ENCODE measurements around the gene PKN2.

The PKN2 gene

DNA sequence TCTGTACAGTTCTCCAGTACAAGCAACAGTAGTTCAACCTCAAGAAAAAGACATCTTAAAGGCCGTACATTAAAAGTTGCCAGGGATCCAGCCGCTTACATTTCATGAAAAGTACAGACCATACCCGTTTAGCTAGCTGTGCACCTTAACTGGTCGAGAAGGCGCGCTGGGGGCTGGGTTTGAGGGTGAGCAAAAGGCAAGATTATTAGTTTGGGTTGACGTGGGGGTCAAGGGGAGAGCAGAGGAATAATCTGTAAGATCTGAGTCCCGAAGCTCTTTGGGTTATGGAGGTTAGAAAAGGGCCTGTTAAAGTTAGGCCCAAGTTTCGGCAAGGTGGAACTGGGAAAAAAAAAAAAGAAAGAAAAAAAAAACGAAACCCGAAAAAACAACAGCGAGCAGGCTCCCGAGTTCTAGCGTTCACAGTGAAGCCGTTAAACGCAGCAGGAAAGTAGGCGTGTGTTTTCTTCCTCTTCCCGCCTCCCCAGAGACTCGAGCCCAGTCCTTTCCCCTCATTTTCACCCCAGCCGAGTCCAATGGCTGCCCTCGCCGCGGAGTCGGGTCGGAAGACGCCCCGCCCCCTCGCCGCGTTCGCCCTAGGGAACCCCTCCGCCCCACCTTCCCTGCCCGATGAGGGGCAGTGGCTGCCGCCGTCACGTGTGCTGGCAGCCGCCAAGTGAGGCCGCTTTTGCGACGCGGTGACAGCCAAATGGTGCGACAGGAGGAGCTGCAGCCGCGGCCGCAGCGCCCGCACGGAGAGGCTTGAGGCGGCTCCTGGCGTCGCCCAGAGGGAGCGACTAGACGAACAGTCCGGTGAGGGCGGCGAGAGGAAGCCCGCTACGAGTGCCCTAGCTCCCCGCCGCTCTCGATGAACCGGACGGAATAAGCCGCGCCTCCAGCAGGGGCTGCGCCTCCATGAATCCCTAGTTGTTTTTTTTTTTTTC, at the start of gene PKN2:
PKN2 (plus strand) TSS at position 733 of the 941 bp plus-strand sequence. CDS start 308 bp downstream, outside the sequence.
- peak; percentile 90 to 96 (median 93) for DNase-seq (ENCODE audit: low read depth in 3 of 3)

DNA sequence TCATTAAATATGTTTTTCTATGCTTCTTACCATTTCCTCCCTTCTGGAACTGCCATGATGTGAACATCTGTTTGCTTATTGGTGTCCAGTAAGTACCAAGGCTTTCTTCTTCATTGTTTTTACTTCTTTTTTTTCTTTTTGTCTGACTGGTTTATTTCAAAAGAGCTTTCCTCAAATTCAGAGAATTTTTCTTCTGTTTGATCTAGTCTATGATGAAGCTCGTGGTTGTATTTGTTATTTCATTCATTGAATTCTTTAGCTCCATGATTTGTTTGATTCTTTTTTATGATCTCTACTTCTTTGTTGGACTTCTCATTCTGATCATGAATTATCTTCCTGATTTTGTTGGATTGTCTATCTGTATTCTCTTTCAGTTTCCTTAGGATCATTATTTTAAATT, 49.5 kb upstream of the PKN2 start:
- DNase-seq (ENCODE audit: low read depth in 3 of 3), result no peak

DNA sequence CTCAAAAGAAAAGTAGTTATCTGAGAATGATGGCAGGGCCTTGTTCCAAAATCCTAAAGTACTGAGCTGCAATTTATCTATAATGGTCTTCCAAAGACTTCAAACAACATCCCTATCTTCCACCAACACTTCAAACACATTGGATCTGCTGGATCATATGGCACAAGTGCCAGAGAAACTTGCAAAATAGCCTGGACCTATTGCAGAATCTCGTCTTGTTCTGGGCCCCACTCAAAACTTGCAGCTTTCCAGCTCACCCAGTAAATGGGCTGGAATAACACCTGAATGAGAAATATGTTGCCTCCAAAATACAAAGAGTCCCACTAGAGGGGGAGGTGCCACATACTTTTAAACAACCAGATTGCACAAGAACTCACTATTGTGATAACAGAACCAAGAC, 44.0 kb upstream of the PKN2 start:
- no peak for DNase-seq (ENCODE audit: low read depth in 3 of 3)

DNA sequence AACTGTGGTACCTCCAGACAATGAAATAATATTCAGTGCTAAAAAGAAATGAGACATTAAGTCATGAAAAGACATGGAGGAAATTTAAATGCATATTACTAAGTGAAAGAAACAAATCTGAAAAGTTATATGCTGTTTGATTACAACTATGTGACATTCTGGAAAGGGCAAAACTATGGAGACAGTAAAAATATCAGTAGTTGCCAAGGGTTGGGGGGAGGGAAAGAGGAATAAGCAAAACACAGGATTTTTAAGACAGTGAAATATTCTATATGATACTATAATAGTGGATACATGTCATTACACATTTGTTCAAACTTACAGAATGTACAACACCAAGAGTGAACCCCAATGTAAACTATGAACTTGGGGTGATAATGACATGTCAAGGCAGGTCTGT, 38.2 kb upstream of the PKN2 start:
- no peak for DNase-seq (ENCODE audit: low read depth in 3 of 3)

DNA sequence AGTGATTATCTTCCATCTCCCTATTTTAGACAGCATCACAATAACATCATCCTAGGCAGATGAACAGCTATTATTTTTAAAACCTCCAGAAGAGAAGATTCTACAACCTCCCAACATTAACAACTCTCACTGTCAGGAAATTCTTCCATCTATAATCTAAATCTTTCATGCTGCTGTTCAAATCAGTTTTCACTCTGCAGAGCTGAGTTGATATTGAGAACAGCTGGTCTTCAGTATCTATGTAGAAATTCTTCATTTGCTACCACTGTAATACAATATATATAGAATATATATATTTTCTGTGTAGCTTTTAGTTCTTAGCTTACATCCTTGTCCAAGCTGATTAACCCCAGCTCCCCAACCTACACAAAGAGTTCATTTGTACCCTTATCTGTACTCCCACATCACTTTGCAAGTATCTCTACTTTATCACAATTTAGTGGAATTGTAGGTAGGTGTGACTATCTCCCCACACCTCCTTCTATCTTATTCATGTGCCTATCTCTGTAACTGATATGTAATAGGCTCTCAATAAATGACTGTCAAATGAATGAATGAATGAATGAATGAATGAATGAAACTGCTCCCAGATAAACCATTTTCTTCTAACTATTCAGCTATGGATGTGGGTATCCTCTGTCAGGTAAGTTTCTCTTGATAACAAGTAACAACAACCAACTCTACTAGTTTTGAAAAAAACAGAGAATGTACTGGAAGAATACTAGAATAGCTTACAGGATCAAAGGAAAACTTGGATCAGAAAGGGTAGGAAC, 37.4 kb upstream of the PKN2 start:
- no peak for DNase-seq (ENCODE audit: low read depth in 3 of 3)

DNA sequence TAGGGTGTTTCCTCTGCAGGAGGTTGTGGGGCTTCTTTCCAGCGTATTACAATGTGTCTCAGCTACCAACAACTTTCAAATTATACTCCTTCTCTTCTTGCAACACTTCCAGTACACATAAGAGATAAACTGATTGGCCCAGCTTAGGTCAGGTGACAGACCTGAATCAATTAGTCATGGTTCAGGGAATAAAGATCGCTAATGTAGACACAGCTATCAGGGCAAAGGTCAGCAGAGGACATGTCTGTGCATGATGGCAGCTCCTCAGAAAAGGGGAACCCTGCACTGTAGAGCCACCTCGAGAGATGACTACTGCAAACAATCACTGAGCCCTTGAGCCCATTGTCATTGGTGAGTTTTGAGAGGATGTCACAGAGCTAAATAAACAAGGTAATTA, 36.8 kb upstream of the PKN2 start:
- DNase-seq (ENCODE audit: low read depth in 3 of 3), result no peak

DNA sequence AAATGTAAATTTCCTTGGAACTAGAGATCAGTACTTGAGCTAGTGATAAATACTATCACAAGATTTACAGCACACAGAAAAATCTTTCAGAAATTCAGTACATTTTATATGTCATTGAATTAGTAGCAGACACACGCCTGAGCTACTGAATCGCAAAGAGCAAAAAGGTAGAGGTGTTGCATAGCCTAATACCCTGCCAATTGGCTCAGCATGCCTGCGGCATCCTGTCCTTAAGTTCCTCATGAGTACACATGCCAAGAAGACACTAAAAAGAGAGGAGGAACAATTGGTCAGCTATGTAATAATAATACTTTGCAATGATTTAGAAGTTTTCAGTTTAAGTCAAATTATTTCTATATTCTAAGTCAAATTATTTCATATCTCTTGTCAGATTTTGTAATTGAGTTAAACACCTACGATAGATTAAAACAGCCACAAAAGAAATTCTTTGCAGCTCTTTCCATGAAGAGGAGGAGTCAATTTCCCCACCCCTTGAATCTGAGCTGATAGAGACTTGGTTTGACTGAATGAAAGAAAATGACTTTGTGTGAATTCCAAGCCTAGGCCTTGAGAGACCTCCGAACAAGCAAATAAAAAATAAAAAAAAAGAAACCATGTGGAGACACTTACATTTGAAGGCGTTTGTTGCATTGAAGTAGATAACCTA, 36.2 kb upstream of the PKN2 start:
- no peak for DNase-seq (ENCODE audit: low read depth in 3 of 3)

DNA sequence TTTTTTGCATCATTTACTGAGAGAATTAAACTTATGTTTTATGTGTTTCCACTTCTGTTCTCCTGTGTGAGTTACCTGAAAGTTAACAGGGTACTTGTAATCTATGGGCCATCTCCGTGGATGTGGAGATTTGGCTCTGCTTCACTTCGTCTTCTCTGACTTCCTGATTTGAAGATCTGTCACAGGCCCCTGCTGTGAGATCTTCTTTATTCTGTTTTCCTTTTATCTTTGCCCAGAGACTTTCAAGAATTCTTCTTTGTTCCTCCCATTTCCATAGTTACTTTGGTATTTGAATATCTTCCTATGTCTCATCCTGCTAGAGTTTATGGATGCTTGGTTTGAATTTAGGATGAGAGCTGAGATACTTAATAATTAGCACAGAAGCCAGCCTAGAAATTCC, 35.4 kb upstream of the PKN2 start:
- no peak for DNase-seq (ENCODE audit: low read depth in 3 of 3)

DNA sequence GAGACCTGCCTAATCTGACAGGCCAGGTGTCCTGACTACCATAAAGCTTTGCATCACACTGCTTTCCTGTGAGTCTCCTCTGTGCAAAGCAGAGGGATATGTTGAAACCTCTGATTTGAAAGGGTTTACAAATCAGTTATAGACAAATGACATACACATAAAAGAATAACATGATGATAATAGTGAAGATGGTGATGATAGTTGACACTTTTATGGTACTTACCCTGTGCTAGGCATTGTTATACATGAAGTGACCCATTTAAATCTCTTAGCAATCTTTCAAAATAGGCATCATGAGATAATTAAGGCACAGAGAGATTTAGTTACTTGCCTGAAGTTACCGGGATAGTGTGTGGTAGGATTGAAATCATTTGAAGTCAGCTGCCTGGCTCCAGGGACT, 34.1 kb upstream of the PKN2 start:
- DNase-seq (ENCODE audit: low read depth in 3 of 3), result no peak

DNA sequence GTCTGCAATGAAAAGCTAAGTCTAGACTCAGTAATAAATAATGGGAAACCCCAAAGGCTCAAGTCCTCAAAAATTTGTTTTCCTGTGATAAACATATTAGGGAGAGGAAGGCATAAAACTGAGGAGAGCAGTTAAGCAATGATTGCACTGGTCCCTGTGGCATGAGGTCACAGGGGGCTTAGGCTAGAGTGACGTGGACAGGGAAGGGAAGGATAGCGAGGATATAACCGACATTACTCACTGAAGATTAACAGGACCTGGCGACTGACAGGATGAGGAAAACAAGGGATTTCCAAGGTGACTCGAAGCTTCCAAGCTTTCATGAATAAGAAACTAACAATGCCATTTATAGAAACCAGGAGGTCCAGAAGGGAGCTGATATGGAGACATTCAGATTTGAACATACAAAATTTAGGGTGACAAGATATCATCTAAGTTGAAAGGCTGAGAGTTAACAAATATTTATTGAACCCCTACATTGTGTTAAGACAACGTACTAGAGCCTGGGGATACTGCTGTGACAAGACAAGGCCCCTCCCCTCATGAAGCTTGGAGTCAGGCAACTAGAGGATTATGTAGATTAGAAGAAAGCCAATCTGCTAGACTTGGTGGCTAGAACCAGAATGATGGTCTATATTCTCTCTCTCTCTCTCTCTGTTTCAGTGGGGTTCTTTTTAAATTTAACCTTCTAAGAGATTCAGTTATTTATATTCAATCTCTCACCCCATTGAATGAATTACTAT, 33.2 kb upstream of the PKN2 start:
- DNase-seq (ENCODE audit: low read depth in 3 of 3), result no peak

DNA sequence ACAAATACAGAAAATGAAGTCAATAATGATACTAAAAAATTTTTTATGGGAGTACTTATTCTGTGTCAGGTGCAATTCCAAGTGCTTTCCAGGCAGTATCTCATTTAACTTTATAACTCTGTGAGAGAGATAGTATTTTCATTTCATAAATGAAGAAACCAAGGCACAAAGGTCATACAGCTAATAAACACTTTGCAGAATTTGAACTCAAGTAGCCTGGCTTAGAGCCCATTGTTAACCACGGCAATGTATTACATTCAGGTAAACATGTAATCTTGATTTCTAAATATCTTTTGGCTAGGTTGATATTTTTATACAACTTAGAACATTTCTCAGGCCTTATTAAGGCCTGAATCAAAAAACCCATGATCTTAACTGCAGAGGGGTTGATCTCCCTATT, 28.9 kb upstream of the PKN2 start:
- DNase-seq (ENCODE audit: low read depth in 3 of 3), result no peak

DNA sequence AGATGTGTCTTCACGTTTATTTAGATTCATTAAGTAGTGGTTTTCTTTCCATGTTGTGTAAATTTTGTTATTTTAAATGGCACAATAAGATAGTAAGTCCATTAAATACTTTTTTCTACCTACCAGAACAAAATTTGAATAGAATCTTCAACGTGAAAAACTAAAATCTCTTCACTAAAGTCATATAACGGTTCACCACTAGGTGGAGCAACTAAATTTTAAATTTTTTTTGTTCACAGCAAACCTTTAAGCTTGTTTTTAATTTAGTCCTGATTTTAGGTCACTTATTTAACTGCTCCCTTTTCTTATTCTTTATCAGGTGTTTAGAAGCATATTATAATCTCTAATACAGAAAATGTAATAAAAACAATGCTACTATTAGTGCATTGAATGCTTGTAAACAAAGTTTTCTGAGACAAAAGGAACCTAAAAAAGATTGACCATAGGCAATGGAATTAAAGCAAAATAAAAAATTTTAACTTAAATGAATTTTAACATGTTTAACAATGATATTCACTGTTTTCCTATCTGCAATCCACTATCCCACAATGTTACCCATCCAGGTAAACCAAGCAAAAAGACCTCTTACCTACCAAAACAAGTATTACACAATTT, 28.3 kb upstream of the PKN2 start:
- DNase-seq (ENCODE audit: low read depth in 3 of 3), result no peak

DNA sequence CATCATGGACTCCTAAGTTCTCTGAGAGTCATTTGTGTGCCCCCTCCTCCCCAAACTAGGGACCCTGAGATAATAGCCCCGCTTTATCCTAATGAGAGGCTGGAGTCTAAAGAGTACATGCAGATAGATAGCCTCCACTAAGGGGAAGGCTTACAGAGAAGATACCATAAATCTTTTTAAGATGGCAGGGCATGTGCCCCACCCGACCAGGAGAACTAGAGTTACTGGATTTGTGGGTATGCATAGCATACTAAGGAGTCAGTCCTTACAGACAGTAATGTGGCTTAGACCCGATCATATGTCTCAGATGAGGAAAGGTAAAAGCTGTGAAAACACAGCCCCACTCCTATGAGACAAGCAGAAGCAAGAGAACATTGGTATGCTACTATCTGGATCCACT, 25.7 kb upstream of the PKN2 start:
- no peak for DNase-seq (ENCODE audit: low read depth in 3 of 3)

DNA sequence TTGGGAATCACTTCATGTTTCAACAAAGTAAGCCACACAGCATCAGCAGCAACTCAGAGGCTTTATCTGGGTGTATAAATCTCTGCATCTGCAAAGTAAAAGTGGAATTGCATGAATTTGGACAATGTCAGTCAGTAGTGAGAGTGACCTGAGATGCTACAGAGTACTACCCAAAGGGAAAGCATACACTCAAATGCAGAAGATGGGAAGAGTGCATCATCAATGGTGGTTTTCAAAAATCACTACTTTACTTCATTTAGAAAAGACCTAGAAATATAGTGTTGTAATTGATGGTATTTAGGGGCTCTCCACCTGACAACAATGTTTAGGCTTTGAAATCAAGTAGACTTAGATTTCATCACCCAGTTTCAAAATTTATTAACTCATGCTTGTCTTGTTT, 24.5 kb upstream of the PKN2 start:
- DNase-seq (ENCODE audit: low read depth in 3 of 3), result no peak

DNA sequence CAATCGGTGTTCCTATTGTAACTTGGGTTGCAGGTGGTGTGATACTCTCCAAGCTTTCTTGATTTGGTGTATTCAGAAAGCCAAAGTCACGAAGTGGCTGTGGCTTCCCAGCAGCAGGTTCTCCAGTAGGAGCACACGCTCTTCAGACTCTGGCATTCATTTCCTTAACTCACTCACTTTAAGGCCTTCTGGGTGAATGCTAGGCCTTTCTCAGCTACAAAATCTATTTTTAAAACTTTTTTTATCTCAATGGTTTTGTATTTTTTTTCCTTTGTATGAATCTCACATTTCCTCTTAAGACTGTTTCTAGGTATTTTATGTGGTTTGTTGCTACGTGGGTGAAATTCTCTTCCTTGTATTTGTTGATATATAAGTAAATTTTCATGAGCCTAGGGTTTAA, 22.9 kb upstream of the PKN2 start:
- no peak for DNase-seq (ENCODE audit: low read depth in 3 of 3)

DNA sequence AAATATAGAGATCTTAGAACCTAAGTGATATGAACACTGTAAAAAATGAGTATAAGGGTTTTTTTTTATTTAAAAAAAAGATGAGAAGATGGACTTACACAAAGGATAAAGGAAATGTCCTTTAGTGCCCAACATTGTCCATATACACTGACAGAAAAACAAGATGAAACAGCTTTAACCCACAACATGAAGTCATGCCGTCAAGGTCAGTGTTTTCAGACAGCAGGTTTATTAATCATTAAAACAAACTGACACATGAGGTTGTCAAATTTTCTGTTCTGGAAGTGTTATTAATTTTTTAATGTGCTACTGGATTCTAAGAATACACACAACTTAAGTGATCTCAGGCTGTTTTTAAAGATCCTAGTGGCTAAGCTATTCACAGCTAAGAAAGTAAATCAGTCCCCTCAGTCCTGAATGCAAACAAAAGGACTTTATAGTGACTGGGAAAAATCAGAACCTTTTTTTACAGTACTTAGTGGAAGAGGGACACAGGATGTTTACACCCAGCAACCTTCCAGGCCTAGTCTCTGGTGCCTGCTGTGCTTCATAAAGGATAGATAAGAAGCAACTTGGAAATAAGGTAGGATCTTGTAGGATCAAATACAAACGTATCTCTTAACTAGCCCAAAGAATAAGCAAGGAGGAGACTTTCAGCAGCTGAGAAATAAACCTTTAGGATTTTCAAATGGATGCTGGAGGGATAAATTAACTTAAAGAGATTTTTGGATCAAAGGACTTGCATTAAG, 21.9 kb upstream of the PKN2 start:
- DNase-seq (ENCODE audit: low read depth in 3 of 3), result no peak

DNA sequence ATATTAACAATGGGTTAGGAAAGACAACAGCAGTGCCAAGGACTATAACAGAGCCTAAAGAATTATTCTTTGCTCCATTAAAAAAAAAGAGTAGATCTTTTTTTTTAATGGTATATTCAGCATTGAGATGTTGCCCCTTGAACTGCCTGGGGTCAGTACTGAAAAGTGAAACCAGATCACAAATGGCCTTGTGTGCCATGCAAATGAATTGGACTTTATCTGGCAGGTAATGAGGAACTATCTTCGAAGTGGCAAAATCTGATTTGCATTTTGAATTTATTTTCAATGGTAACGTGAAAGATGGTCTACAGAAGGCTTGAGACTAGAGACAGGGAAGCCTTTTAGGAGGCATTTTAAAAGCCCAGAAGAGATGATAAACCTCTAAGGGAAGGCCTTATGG, 21.4 kb upstream of the PKN2 start:
- no peak for DNase-seq (ENCODE audit: low read depth in 3 of 3)

DNA sequence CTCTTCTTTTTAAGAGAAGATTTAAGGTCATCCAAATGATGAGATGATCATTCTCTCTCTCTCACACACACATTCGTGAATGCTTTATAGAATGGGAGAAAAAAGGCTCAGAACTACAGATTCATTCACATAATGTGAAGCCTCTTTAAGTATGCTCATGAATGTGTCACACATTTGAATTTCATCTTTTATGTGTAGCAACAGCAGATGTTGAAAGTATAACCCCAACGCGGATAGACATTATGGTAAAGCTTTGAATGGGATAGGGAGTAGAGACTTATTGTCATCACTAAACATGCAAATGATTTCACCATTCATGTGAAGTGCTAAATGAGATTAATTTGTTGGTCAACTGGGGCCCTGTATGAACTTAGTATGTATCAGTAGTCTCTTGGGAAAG, 15.7 kb upstream of the PKN2 start:
- DNase-seq (ENCODE audit: low read depth in 3 of 3), result no peak

DNA sequence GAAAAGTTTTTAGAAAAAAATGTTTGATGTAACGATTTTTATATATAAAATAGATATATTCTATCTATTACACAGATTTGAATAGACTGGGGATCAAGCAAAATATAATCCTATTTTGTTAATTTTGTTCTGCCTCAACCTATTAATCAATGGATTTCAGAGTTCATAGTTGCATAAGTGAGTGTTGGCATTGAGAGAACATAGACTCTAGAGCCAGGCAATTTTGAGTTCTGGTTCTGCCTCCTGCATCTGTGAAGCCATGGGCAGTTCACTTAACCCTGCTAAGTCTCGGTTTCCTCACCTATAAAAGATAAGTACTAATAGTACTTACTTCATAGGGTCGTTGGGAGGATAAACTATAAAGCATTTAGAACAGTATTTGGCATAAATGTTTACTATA, 13.6 kb upstream of the PKN2 start:
- no peak for DNase-seq (ENCODE audit: low read depth in 3 of 3)

DNA sequence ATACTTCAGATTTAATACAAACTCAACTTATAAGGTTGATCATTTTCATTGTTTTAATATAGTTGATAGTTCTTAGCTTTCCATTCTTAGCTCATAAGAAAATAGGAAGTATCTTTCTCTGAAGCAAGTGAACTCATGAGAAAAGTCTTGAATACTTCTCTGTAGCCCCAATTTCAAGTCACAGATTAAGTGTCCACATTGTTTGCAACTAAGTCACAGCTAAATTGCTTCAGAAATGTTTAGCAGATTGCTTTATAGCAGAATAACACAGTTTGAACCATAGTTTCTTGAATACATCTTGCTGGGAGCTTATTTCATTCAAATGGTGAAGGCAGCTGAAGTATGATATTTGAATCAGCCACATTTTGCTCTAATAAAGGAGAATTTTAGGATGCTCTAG, 10.6 kb upstream of the PKN2 start:
- no peak for DNase-seq (ENCODE audit: low read depth in 3 of 3)

DNA sequence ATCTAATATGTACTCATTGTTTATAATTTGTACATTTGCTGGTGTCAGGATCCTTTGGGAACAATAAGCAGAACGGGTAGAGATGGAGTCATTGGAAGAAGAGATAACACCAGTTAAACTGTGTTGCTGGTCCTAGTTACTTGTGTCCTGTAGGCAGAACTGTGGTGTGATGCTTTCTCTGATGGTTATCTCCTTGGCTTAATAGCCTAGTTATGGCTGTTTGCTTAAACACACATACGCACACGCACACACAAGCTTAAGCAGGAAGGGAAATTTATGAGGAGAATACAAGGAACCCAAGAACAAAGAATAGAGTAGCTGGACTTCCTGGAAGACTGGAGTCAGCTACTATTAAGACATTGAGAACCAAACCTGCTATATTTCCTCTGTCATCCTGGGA, 5.7 kb upstream of the PKN2 start:
- DNase-seq (ENCODE audit: low read depth in 3 of 3), result no peak

Measured in stimulated activated CD4-positive, alpha-beta T cell treated with anti-CD3 and anti-CD28 coated beads, TNF-alpha, amount 100 ng/mL, for 24 hours (primary cell).